ENCODE results near the gene ARF1. TPM values are rescaled to one million over a fixed set of nuclear protein-coding genes. Genes with fewer than 3 reads are reported as not detected.

ARF1 gene
- total and polyA plus RNA-seq, 2 of the 8 experiments (the other 6 are each of a cell fraction or from before 2014, with no cell fraction given): 265 to 471 TPM

DNA sequence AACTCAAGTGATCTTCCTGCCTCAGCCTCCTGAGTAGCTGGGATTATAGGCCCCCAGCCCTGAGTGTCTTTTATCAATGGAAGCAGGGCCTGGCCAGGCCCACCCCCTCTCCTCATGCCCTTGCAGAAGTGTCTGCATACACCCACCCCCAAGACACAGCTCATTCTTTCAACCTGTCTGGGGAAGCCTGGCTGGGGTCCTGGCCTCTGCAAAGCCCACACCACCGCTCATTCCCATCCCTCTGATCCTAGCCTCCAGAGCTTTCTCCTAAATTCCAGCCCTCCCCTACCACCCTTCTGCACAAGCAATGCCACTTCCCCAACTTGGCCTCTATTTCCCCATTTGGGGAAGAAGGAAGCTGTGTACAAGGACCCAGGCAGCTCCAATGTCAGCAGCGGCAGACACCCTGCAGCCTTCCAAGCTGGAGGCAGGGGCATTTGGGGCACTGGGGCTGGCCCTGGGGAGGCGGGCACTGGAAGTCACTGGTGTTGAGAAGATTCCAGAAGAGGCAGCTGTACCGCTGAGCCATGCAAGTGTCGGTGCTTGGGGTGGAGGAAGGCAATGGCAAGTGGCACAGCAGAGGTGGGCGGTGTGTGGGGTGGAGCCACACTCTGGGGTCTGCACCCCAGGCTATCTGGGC lies 33.7 kb upstream of the ARF1 start:
- no peak overlapping the region for H3K14ac ChIP-seq (ENCODE audit: insufficient read length)
- H3K4me1 ChIP-seq (replicated peaks in 1 of 4; ENCODE audit: control insufficient read depth in 3 of 4, insufficient read depth in 4 of 4, low read length in 3 of 4): peaks cover 0 to 11% (median 3%) of the 10 kb centered on the region in 4 experiments; a peak in 4 of 7 replicates
- POLR2A ChIA-PET (ENCODE audit: partially characterized antibody): interaction anchor here (0.6 to 1.3 kb wide), 2 partner anchors 10 to 81 kb away, joined by 3 to 4 read pairs; no protein-coding TSS in a partner anchor
- no peak overlapping the region for H4K8ac ChIP-seq (ENCODE audit: extremely low read depth, insufficient read depth, low read length)
- H3K4me2 ChIP-seq (ENCODE audit: insufficient read depth in 1 of 2, low read depth in 2 of 2, low read length in 2 of 2): no peak overlapping the region
- peaks cover 2 to 27% (median 14%) of the 10 kb centered on the region in 4 experiments; a peak in 5 of 7 replicates for H3K27me3 ChIP-seq (replicated peaks in 1 of 4; ENCODE audit: control insufficient read depth in 3 of 4, extremely low read depth in 1 of 4, insufficient read depth in 3 of 4, low read length in 3 of 4)
- no peak overlapping the region for H2BK12ac ChIP-seq (ENCODE audit: low read depth, low read length)
- no peaks in the 10 kb centered on the region for H3K79me2 ChIP-seq (ENCODE audit: control insufficient read depth in 1 of 2, insufficient read depth in 2 of 2, low read length in 2 of 2)
- no peaks in the 10 kb centered on the region for H3K79me1 ChIP-seq (ENCODE audit: low read depth, low read length)
- no peak overlapping the region for H2BK5ac ChIP-seq (ENCODE audit: low read depth, low read length)
- no peaks in the 10 kb centered on the region for H3K9me3 ChIP-seq (ENCODE audit: insufficient read depth in 2 of 2, low read depth in 1 of 2, low read length in 1 of 2)
- CTCF ChIA-PET (ENCODE audit: partially characterized antibody): interaction anchor here (0.7 to 2.7 kb wide), 4 partner anchors 8 to 50 kb away, joined by 3 to 17 read pairs (median 6); no protein-coding TSS in a partner anchor
- no peak overlapping the region for H2AFZ ChIP-seq (ENCODE audit: low read length)
- H3K23me2 ChIP-seq (ENCODE audit: low read depth, low read length): peaks cover 7% of the 10 kb centered on the region; the same call in 1 of the 2 replicates
- no peak overlapping the region for H3K4ac ChIP-seq (replicated peaks; ENCODE audit: insufficient read length, low read depth, low read length)
- H3K36me3 ChIP-seq (ENCODE audit: control insufficient read depth in 2 of 4, insufficient read depth in 4 of 4, low read length in 3 of 4): no peaks in the 10 kb centered on the region
- H3K27ac ChIP-seq (ENCODE audit: low read depth, low read length): no peak overlapping the region
- no peak overlapping the region for H3K18ac ChIP-seq (ENCODE audit: extremely low read depth, low read length)
- H4K91ac ChIP-seq (replicated peaks; ENCODE audit: insufficient read length, low read length): no peak overlapping the region
- H2BK15ac ChIP-seq (ENCODE audit: low read length): no peak overlapping the region
- H2BK20ac ChIP-seq (ENCODE audit: low read length): no peak overlapping the region
- no peak overlapping the region for H2BK120ac ChIP-seq (replicated peaks; ENCODE audit: low read depth, low read length)
- H4K5ac ChIP-seq (ENCODE audit: insufficient read length, low read depth, low read length): no peak overlapping the region
- FAIRE-seq (no peak), DNase-seq (ENCODE audit: low read depth in 1 of 2, low spot score in 2 of 2) (peak in 1 of 2 experiments; percentile 33)
- H3K4me3 ChIP-seq (ENCODE audit: extremely low read depth in 1 of 4, insufficient read depth in 2 of 4, low read depth in 3 of 4, low read length in 4 of 4): no peak overlapping the region
- H3K56ac ChIP-seq (replicated peaks; ENCODE audit: insufficient read length, low read depth, low read length): no peak overlapping the region
- WGBS, 2 experiments (ENCODE audit: extremely low coverage in 1 of 2, insufficient coverage in 1 of 2, insufficient read length in 1 of 2, insufficient replicate concordance in 2 of 2, low coverage in 1 of 2, low lambda C conversion rate in 2 of 2, missing lambda C conversion rate in 1 of 2): 86% methylated on average over 6 of the region's 6 CpGs; no CpG with 5 or more reads in 1 of the 2 experiments
- H2AK5ac ChIP-seq (ENCODE audit: low read depth, low read length): no peak overlapping the region
- peaks cover 2 to 7% of the 10 kb centered on the region in 2 experiments for H4K20me1 ChIP-seq (replicated peaks in 1 of 2; ENCODE audit: control insufficient read depth in 1 of 2, insufficient read depth in 2 of 2, low read length in 2 of 2)
- H3K9ac ChIP-seq (replicated peaks in 1 of 4; ENCODE audit: extremely low read depth in 1 of 4, low read depth in 3 of 4, low read length in 3 of 4): no peak overlapping the region
- no peak overlapping the region for H3K23ac ChIP-seq (ENCODE audit: insufficient read length)
- TF ChIP-seq POLR2A (IDR thresholded peaks at IDR 0.05; ENCODE audit: control extremely low read depth in 1 of 2, low read depth in 2 of 2, low read length in 2 of 2) (no peak), MAFK (IDR thresholded peaks at IDR 0.05; ENCODE audit: low read depth, low read length) (no peak), EP300 (IDR thresholded peaks at IDR 0.05; ENCODE audit: borderline replicate concordance in 1 of 2, low read depth in 2 of 2, low read length in 2 of 2) (no peak), HDAC6 (IDR thresholded peaks at IDR 0.05; ENCODE audit: low read depth, low read length) (no peak), SP1 (IDR thresholded peaks at IDR 0.05; ENCODE audit: low read depth, low read length) (no peak), RBBP5 (IDR thresholded peaks at IDR 0.05; ENCODE audit: borderline replicate concordance, low read depth, low read length) (no peak), SIX5 (IDR thresholded peaks at IDR 0.05; ENCODE audit: low read depth, low read length) (no peak), ZNF274 (IDR thresholded peaks at IDR 0.05; ENCODE audit: borderline replicate concordance, extremely low read depth, low read length) (no peak), SP4 (IDR thresholded peaks at IDR 0.05; ENCODE audit: low read length) (no peak), GTF2F1 (IDR thresholded peaks at IDR 0.05; ENCODE audit: borderline replicate concordance, low read depth, low read length) (no peak), KDM1A (IDR thresholded peaks at IDR 0.05; ENCODE audit: borderline replicate concordance, low read length) (no peak), CHD2 (IDR thresholded peaks at IDR 0.05; ENCODE audit: low read length) (no peak)
- TF ChIP-seq, protein P1, sequence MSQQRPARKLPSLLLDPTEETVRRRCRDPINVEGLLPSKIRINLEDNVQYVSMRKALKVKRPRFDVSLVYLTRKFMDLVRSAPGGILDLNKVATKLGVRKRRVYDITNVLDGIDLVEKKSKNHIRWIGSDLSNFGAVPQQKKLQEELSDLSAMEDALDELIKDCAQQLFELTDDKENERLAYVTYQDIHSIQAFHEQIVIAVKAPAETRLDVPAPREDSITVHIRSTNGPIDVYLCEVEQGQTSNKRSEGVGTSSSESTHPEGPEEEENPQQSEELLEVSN (IDR thresholded peaks at IDR 0.05): no peak
